Mesendoderm (in vitro differentiated cells): Measurements from ENCODE around the gene TMC5.
"Not testable (repeated sequence)": the region's sequence is repeated elsewhere in the genome, so short reads cannot be mapped to it uniquely, and the experiment has no call there.

Source experiments
- DNase-seq: peaks from one replicate; pipeline ENCODE4 v3.0.0; 2013
- H2AK5ac ChIP-seq: 2 replicates; pipeline ENCODE4 v1.6.1; 2013; ENCODE audit warnings: low read length, inconsistent platforms
- H2BK120ac ChIP-seq: 2 replicates; pipeline ENCODE4 v1.6.1; 2013; ENCODE audit warnings: low read depth, mild to moderate bottlenecking, low read length, moderate library complexity, mixed read lengths
- H2BK15ac ChIP-seq: replicated peaks from 2 replicates; pipeline ENCODE4 v1.6.1; 2013; ENCODE audit warnings: low read depth, mild to moderate bottlenecking, moderate library complexity
- H2BK5ac ChIP-seq: 2 replicates; pipeline ENCODE4 v1.6.1; 2013; ENCODE audit warnings: low read length, inconsistent platforms
- H3K18ac ChIP-seq: 2 replicates; pipeline ENCODE4 v1.6.1; 2013; ENCODE audit warnings: mild to moderate bottlenecking, low read length, mixed read lengths
- H3K23ac ChIP-seq: one replicate; pipeline ENCODE4 v1.6.1; 2013; ENCODE audit warnings: low read length
- H3K27ac ChIP-seq: 2 replicates; pipeline ENCODE4 v1.5.1; 2013; ENCODE audit warnings: low read depth, mild to moderate bottlenecking, inconsistent platforms, low read length, moderate library complexity
- H3K27me3 ChIP-seq: 2 replicates; pipeline ENCODE4 v1.6.1; 2013; ENCODE audit warnings: low read length, control low read depth, mild to moderate bottlenecking, inconsistent platforms; ENCODE audit not compliant: insufficient read depth, poor library complexity
- H3K36me3 ChIP-seq: 2 replicates; pipeline ENCODE4 v1.6.1; 2013; ENCODE audit warnings: low read length, inconsistent platforms; ENCODE audit not compliant: control insufficient read depth, insufficient read depth
- H3K4ac ChIP-seq: one replicate; pipeline ENCODE4 v1.6.1; 2013; ENCODE audit warnings: low read depth, mild to moderate bottlenecking, low read length, moderate library complexity
- H3K4me1 ChIP-seq: 2 replicates; pipeline ENCODE4 v1.6.1; 2013; ENCODE audit warnings: low read depth, low read length, inconsistent platforms; ENCODE audit not compliant: control insufficient read depth
- H3K4me2 ChIP-seq: 2 replicates; pipeline ENCODE4 v1.6.1; 2013; ENCODE audit warnings: low read length
- H3K4me3 ChIP-seq: 2 replicates; pipeline ENCODE4 v1.5.1; 2013; ENCODE audit warnings: mild to moderate bottlenecking, low read length
- H3K56ac ChIP-seq: one replicate; pipeline ENCODE4 v1.6.1; 2013; ENCODE audit warnings: low read length
- H3K79me1 ChIP-seq: 2 replicates; pipeline ENCODE4 v1.6.1; 2013; ENCODE audit warnings: low read length, inconsistent platforms
- H3K79me2 ChIP-seq: 2 replicates; pipeline ENCODE4 v1.6.1; 2013; ENCODE audit warnings: mild to moderate bottlenecking, low read length; ENCODE audit not compliant: control insufficient read depth, insufficient read depth
- H3K9ac ChIP-seq: 2 replicates; pipeline ENCODE4 v1.6.1; 2013; ENCODE audit warnings: low read length, inconsistent platforms
- H4K5ac ChIP-seq: one replicate; pipeline ENCODE4 v1.6.1; 2013; ENCODE audit warnings: low read length
- H4K8ac ChIP-seq: one replicate; pipeline ENCODE4 v1.6.1; 2013; ENCODE audit warnings: low read depth, mild to moderate bottlenecking, control low read depth, low read length, moderate library complexity
- WGBS: extraction: QIAGEN DNeasy Blood & Tissue Kit; methylation state at CpG from one replicate; pipeline ENCODE4 v1.1.7; 2013; ENCODE audit warnings: low lambda C conversion rate, missing lambda C conversion rate; ENCODE audit not compliant: insufficient coverage; ENCODE audit errors: extremely low coverage; 5-methylcytosine and 5-hydroxymethylcytosine counted together

Gene TMC5

GRCh38 chr16:19386525-19386924 is 31.2 kb upstream of the TMC5 start:
- Histone ChIP-seq H3K4me3 (no peak overlapping the region), H3K23ac (no peak overlapping the region), H3K9ac (no peak overlapping the region), H3K27ac (no peak overlapping the region), H4K8ac (no peak overlapping the region), H3K4ac (no peak overlapping the region), H2AK5ac (no peak overlapping the region), H2BK120ac (no peak overlapping the region), H3K36me3 (no peaks in the 10 kb centered on the region), H3K27me3 (no peaks in the 10 kb centered on the region), H2BK15ac (no peak overlapping the region), H3K79me1 (no peaks in the 10 kb centered on the region), H4K5ac (no peak overlapping the region), H3K4me1 (no peaks in the 10 kb centered on the region), H3K18ac (no peak overlapping the region), H3K79me2 (no peaks in the 10 kb centered on the region), H3K4me2 (no peak overlapping the region), H3K56ac (no peak overlapping the region), H2BK5ac (no peak overlapping the region)
- WGBS, result no CpG with 5 or more reads among the region's 1 CpG
- no peak for DNase-seq

GRCh38 chr16:19389246-19389645 is 28.4 kb upstream of the TMC5 start:
- H2BK120ac ChIP-seq, result no peak overlapping the region

GRCh38 chr16:19391185-19391776 is 26.4 kb upstream of the TMC5 start:
- H3K4me2 ChIP-seq, H2BK5ac ChIP-seq, H3K27me3 ChIP-seq, H2BK120ac ChIP-seq, H4K5ac ChIP-seq, H3K18ac ChIP-seq, H3K79me1 ChIP-seq, H3K27ac ChIP-seq, H3K9ac ChIP-seq, H3K4ac ChIP-seq, DNase-seq, H3K4me3 ChIP-seq, H3K79me2 ChIP-seq, H4K8ac ChIP-seq, H3K23ac ChIP-seq, H3K36me3 ChIP-seq, H2AK5ac ChIP-seq, H2BK15ac ChIP-seq, H3K56ac ChIP-seq, H3K4me1 ChIP-seq: not testable (repeated sequence)
- no CpG with 5 or more reads among the region's 6 CpGs for WGBS

More at GRCh38 chr16:19389246-19389645, 28.4 kb upstream of the TMC5 start:
- no peak overlapping the region for H2BK15ac ChIP-seq
- WGBS, result no CpG with 5 or more reads among the region's 5 CpGs
- H3K56ac ChIP-seq, result no peak overlapping the region
- H3K36me3 ChIP-seq, result no peaks in the 10 kb centered on the region
- H3K27ac ChIP-seq, result no peak overlapping the region
- no peak overlapping the region for H3K4me2 ChIP-seq
- peak; percentile 74 for DNase-seq
- no peak overlapping the region for H3K4ac ChIP-seq
- H3K9ac ChIP-seq, result no peak overlapping the region
- no peaks in the 10 kb centered on the region for H3K79me1 ChIP-seq
- no peaks in the 10 kb centered on the region for H3K27me3 ChIP-seq
- no peaks in the 10 kb centered on the region for H3K4me1 ChIP-seq
- H3K79me2 ChIP-seq, result no peaks in the 10 kb centered on the region
- no peak overlapping the region for H2AK5ac ChIP-seq
- H4K5ac ChIP-seq, result no peak overlapping the region
- no peak overlapping the region for H3K4me3 ChIP-seq
- H4K8ac ChIP-seq, result no peak overlapping the region
- no peak overlapping the region for H3K18ac ChIP-seq
- no peak overlapping the region for H2BK5ac ChIP-seq
- H3K23ac ChIP-seq, result no peak overlapping the region

GRCh38 chr16:19392352-19392751 is 25.3 kb upstream of the TMC5 start:
- Histone ChIP-seq H3K9ac (no peak overlapping the region), H2AK5ac (no peak overlapping the region), H3K27me3 (no peaks in the 10 kb centered on the region), H3K18ac (no peak overlapping the region), H3K4me1 (peaks cover 1% of the 10 kb centered on the region), H3K4ac (no peak overlapping the region), H3K79me2 (no peaks in the 10 kb centered on the region), H3K27ac (no peak overlapping the region), H4K8ac (no peak overlapping the region), H2BK120ac (no peak overlapping the region), H3K4me2 (no peak overlapping the region), H3K79me1 (no peaks in the 10 kb centered on the region), H3K4me3 (no peak overlapping the region), H4K5ac (no peak overlapping the region), H3K56ac (no peak overlapping the region), H3K36me3 (no peaks in the 10 kb centered on the region), H2BK5ac (no peak overlapping the region), H2BK15ac (no peak overlapping the region), H3K23ac (no peak overlapping the region)
- DNase-seq, result no peak
- WGBS, result no CpG with 5 or more reads among the region's 2 CpGs

GRCh38 chr16:19393226-19394111 is 24.2 kb upstream of the TMC5 start:
- H4K8ac ChIP-seq, result no peak overlapping the region
- H2BK120ac ChIP-seq, result peak overlapping the region; percentile 21
- H3K27ac ChIP-seq, result no peak overlapping the region

More at GRCh38 chr16:19393226-19394111, 24.2 kb upstream of the TMC5 start:
- H2BK5ac ChIP-seq, result no peak overlapping the region
- DNase-seq, result peak; percentile 76
- WGBS, result no CpG with 5 or more reads among the region's 13 CpGs
- H3K27me3 ChIP-seq, result no peaks in the 10 kb centered on the region
- no peaks in the 10 kb centered on the region for H3K79me2 ChIP-seq
- no peak overlapping the region for H3K9ac ChIP-seq
- no peak overlapping the region for H3K18ac ChIP-seq
- no peak overlapping the region for H3K4me3 ChIP-seq
- no peak overlapping the region for H2AK5ac ChIP-seq
- peaks cover 1% of the 10 kb centered on the region for H3K4me1 ChIP-seq
- H4K5ac ChIP-seq, result no peak overlapping the region
- H3K4me2 ChIP-seq, result no peak overlapping the region
- no peaks in the 10 kb centered on the region for H3K36me3 ChIP-seq
- H3K23ac ChIP-seq, result no peak overlapping the region
- no peak overlapping the region for H3K56ac ChIP-seq
- no peak overlapping the region for H2BK15ac ChIP-seq
- H3K4ac ChIP-seq, result no peak overlapping the region
- H3K79me1 ChIP-seq, result no peaks in the 10 kb centered on the region
